ENCODE measurements around the gene TMEM33. TPM values are rescaled to one million over a fixed set of nuclear protein-coding genes. Genes with fewer than 3 reads are reported as not detected.

The TMEM33 gene
- total RNA-seq, 2 experiments from 2014 or later: 49.2 to 49.4 TPM

- POLR2A ChIA-PET: no interaction called here
- ATAC-seq (no peak), DNase-seq (no peak)
- Mint-ChIP-seq H3K27ac (no peak overlapping the region), H3K4me1 (ENCODE audit: low read depth) (peaks cover 9% of the 10 kb centered on the region), H3K4me3 (no peak overlapping the region), H3K27me3 (no peaks in the 10 kb centered on the region), H3K36me3 (ENCODE audit: low read depth) (peaks cover 41% of the 10 kb centered on the region), H3K9me3 (no peaks in the 10 kb centered on the region)
- TF ChIP-seq CTCF (IDR thresholded peaks at IDR 0.05): no peak
- CTCF ChIA-PET: interaction anchor here (3.0 kb wide), 1 partner anchor 14 kb away, joined by 8 read pairs; no protein-coding TSS in a partner anchor
- intact Hi-C loops (cut with micrococcal nuclease): no loop called here
These were observed 14.3 kb downstream of the TMEM33 start for GRCh38 chr4:41949531-41949930.

GRCh38 chr4:41957634-41958033, 22.4 kb downstream of the TMEM33 start:
- ATAC-seq (peak; percentile 62), DNase-seq (peak; percentile 21)
- POLR2A ChIA-PET: interaction anchor here (0.7 kb wide), 1 partner anchor 583 kb away, joined by 3 read pairs; no protein-coding TSS in a partner anchor
- peak; percentile 55 for TF ChIP-seq CTCF (IDR thresholded peaks at IDR 0.05)
- H3K27ac Mint-ChIP-seq: no peak overlapping the region
- H3K4me1 Mint-ChIP-seq (ENCODE audit: low read depth): no peaks in the 10 kb centered on the region
- H3K9me3 Mint-ChIP-seq: no peaks in the 10 kb centered on the region
- no peak overlapping the region for H3K4me3 Mint-ChIP-seq
- intact Hi-C loops (cut with micrococcal nuclease): no loop called here
- CTCF ChIA-PET: interaction anchor here (0.6 to 1.5 kb wide), 5 partner anchors 18 to 548 kb away, joined by 3 to 7 read pairs (median 3); no protein-coding TSS in a partner anchor
- peaks cover 14% of the 10 kb centered on the region for H3K36me3 Mint-ChIP-seq (ENCODE audit: low read depth)
- H3K27me3 Mint-ChIP-seq: no peaks in the 10 kb centered on the region

- Mint-ChIP-seq H3K9me3 (peaks cover under 1% of the 10 kb centered on the region), H3K27me3 (no peaks in the 10 kb centered on the region), H3K27ac (no peak overlapping the region), H3K4me3 (no peak overlapping the region), H3K36me3 (ENCODE audit: low read depth) (peaks cover 3% of the 10 kb centered on the region), H3K4me1 (ENCODE audit: low read depth) (no peaks in the 10 kb centered on the region)
- ATAC-seq (no peak), DNase-seq (peak; percentile 18)
- CTCF ChIA-PET: interaction anchor here (0.9 to 1.4 kb wide), 3 partner anchors 12 to 14 kb away, joined by 4 to 8 read pairs (median 5); no protein-coding TSS in a partner anchor
- TF ChIP-seq CTCF (IDR thresholded peaks at IDR 0.05): no peak
- POLR2A ChIA-PET: no interaction called here
- intact Hi-C loops (cut with micrococcal nuclease): no loop called here
These were observed 27.9 kb downstream of the TMEM33 start for GRCh38 chr4:41963105-41963504.

GRCh38 chr4:41964401-41964800, 29.2 kb downstream of the TMEM33 start:
- ATAC-seq (no peak), DNase-seq (no peak)
- no peaks in the 10 kb centered on the region for H3K27me3 Mint-ChIP-seq
- H3K4me3 Mint-ChIP-seq: no peak overlapping the region
- H3K36me3 Mint-ChIP-seq (ENCODE audit: low read depth): peaks cover 5% of the 10 kb centered on the region
- ChIA-PET CTCF (no interaction called here), POLR2A (no interaction called here)
- TF ChIP-seq CTCF (IDR thresholded peaks at IDR 0.05): no peak
- no peaks in the 10 kb centered on the region for H3K4me1 Mint-ChIP-seq (ENCODE audit: low read depth)
- intact Hi-C loops (cut with micrococcal nuclease): no loop called here
- H3K9me3 Mint-ChIP-seq: peaks cover 10% of the 10 kb centered on the region
- no peak overlapping the region for H3K27ac Mint-ChIP-seq

- Mint-ChIP-seq H3K27me3 (no peaks in the 10 kb centered on the region), H3K36me3 (ENCODE audit: low read depth) (peaks cover 5% of the 10 kb centered on the region), H3K27ac (no peak overlapping the region), H3K4me1 (ENCODE audit: low read depth) (no peaks in the 10 kb centered on the region), H3K4me3 (no peak overlapping the region), H3K9me3 (peaks cover 10% of the 10 kb centered on the region)
- TF ChIP-seq CTCF (IDR thresholded peaks at IDR 0.05): no peak
- ATAC-seq: no peak
- ChIA-PET CTCF (interaction anchor here (1.0 to 2.8 kb wide), 3 partner anchors 9 to 23 kb away, joined by 3 to 8 read pairs (median 3); partner anchors contain the start of gene SLC30A9), POLR2A (interaction anchor here (1.2 kb wide), 1 partner anchor 23 kb away, joined by 5 read pairs; the partner anchor contains the start of gene SLC30A9)
- intact Hi-C loops (cut with micrococcal nuclease): no loop called here
- DNase-seq: no peak
These were observed 32.2 kb downstream of the TMEM33 start for GRCh38 chr4:41967392-41967791.

Measured in activated CD8-positive, alpha-beta T cell treated with anti-CD3 and anti-CD28 coated beads for 36 hours (primary cell).